ENCODE measurements around the gene CH25H.

DNA sequence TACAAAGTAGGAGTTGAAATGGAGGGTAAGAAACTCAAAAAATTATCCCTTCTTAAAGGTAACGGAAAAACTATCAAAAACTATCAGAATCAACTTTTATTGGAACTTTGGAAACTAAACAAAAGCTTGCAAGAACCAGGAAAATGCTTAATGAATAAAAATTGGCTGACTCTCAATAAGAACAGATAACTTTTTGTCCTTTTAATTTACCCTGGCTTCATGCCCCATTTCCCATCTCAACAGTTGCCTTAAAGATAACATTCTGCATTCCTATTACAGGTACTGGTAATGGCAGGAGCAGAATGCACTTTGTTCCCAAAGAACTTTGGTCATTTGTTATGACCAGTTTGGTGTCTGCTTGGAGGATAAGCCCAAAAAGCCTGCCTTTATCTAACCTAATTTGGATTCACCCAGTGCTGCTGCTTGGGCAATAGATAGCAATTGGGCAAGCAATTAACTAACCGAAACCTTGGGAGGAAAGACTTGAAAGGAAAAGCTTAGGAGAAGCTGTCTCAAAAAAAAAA lies 17.8 kb downstream of the CH25H start:
- TF ChIP-seq TAF1 (IDR thresholded peaks at IDR 0.05; ENCODE audit: borderline replicate concordance, insufficient read depth, low read length) (no peak), SIN3A (IDR thresholded peaks at IDR 0.05; ENCODE audit: borderline replicate concordance, insufficient read depth, low read length) (no peak), POLR2AphosphoS5 (IDR thresholded peaks at IDR 0.05; ENCODE audit: low read depth, low read length) (no peak)
